ENCODE measurements around the gene DBR1.

DBR1 gene

GRCh38 chr3:138187296-138188012, 12.7 kb upstream of the DBR1 start, which contains the start of gene ARMC8:
TSS of gene ARMC8 (plus strand) at chr3:138187301. CDS start at chr3:138187555, 254 bp downstream.
- Histone ChIP-seq H3K27ac (peak within 1 kb of the TSS; percentile 99), H3K9ac (peak within 1 kb of the TSS; percentile 98), H3K4me2 (peak within 1 kb of the TSS; percentile 96), H3K9me3 (no peaks in the 10 kb centered on the region), H3K36me3 (peaks cover 31% of the 10 kb centered on the region), H4K20me1 (peaks cover 49% of the 10 kb centered on the region), H3K4me3 (peak within 1 kb of the TSS; percentile 94), H3K4me1 (peaks cover 22% of the 10 kb centered on the region), H3K27me3 (no peaks in the 10 kb centered on the region)
- TF ChIP-seq Cebpa-rat (IDR thresholded peaks at IDR 0.05), result no peak

- Histone ChIP-seq H3K4me2 (peak overlapping the region; percentile 96), H3K4me1 (peaks cover 22% of the 10 kb centered on the region), H3K36me3 (peaks cover 26% of the 10 kb centered on the region), H3K9me3 (no peaks in the 10 kb centered on the region), H3K27me3 (no peaks in the 10 kb centered on the region), H3K27ac (peak overlapping the region; percentile 99), H3K9ac (peak overlapping the region; percentile 98), H4K20me1 (peaks cover 42% of the 10 kb centered on the region), H3K4me3 (peak overlapping the region; percentile 94)
- no peak for TF ChIP-seq Cebpa-rat (IDR thresholded peaks at IDR 0.05)
Measured at GRCh38 chr3:138186803-138187295, 12.1 kb upstream of the DBR1 start.

- H3K9ac ChIP-seq, result no peak overlapping the region
- peaks cover 22% of the 10 kb centered on the region for H3K4me1 ChIP-seq
- peak overlapping the region; percentile 96 for H3K4me2 ChIP-seq
- no peaks in the 10 kb centered on the region for H3K9me3 ChIP-seq
- peaks cover 19% of the 10 kb centered on the region for H3K36me3 ChIP-seq
- no peaks in the 10 kb centered on the region for H3K27me3 ChIP-seq
- H3K27ac ChIP-seq, result no peak overlapping the region
- H4K20me1 ChIP-seq, result peaks cover 36% of the 10 kb centered on the region
- no peak for TF ChIP-seq Cebpa-rat (IDR thresholded peaks at IDR 0.05)
- H3K4me3 ChIP-seq, result peak overlapping the region; percentile 94; the same call in 1 of the 2 replicates
Measured at GRCh38 chr3:138186221-138186620, 11.5 kb upstream of the DBR1 start.

GRCh38 chr3:138184994-138185393, 10.3 kb upstream of the DBR1 start:
- Histone ChIP-seq H3K4me1 (peaks cover 22% of the 10 kb centered on the region), H3K9ac (no peak overlapping the region), H3K36me3 (peaks cover 8% of the 10 kb centered on the region), H3K4me3 (no peak overlapping the region), H3K27me3 (no peaks in the 10 kb centered on the region), H3K9me3 (no peaks in the 10 kb centered on the region), H3K4me2 (no peak overlapping the region), H4K20me1 (peaks cover 24% of the 10 kb centered on the region), H3K27ac (no peak overlapping the region)
- TF ChIP-seq Cebpa-rat (IDR thresholded peaks at IDR 0.05), result no peak

- H3K4me1 ChIP-seq, result 0 out of 2 replicates have a peak, but pooled peaks cover 2% of the 10 kb centered on the region
- no peak for TF ChIP-seq Cebpa-rat (IDR thresholded peaks at IDR 0.05)
- no peak overlapping the region for H3K27ac ChIP-seq
- no peak overlapping the region for H3K4me2 ChIP-seq
- no peaks in the 10 kb centered on the region for H3K36me3 ChIP-seq
- no peak overlapping the region for H3K9ac ChIP-seq
- no peaks in the 10 kb centered on the region for H4K20me1 ChIP-seq
- H3K9me3 ChIP-seq, result no peaks in the 10 kb centered on the region
- H3K4me3 ChIP-seq, result no peak overlapping the region
- no peaks in the 10 kb centered on the region for H3K27me3 ChIP-seq
Measured at GRCh38 chr3:138180375-138181029, 5.8 kb upstream of the DBR1 start.

- H3K27ac ChIP-seq, result peak overlapping the region; percentile 83
- peak overlapping the region; percentile 75 for H3K4me3 ChIP-seq
- TF ChIP-seq Cebpa-rat (IDR thresholded peaks at IDR 0.05), result no peak
Measured at GRCh38 chr3:138173769-138174420, 826 bp downstream of the DBR1 start.

GRCh38 chr3:138172625-138173024, 2.1 kb downstream of the DBR1 start:
- TF ChIP-seq Cebpa-rat (IDR thresholded peaks at IDR 0.05), result no peak
- Histone ChIP-seq H3K4me3 (no peak overlapping the region), H3K36me3 (peaks cover 43% of the 10 kb centered on the region)

More at GRCh38 chr3:138173769-138174420, 826 bp downstream of the DBR1 start:
- peaks cover 30% of the 10 kb centered on the region for H3K36me3 ChIP-seq
- peak overlapping the region; percentile 94 for H3K4me2 ChIP-seq
- no peaks in the 10 kb centered on the region for H3K9me3 ChIP-seq
- peaks cover 29% of the 10 kb centered on the region for H3K4me1 ChIP-seq
- peaks cover 4% of the 10 kb centered on the region; the same call in 1 of the 2 replicates for H4K20me1 ChIP-seq
- no peaks in the 10 kb centered on the region for H3K27me3 ChIP-seq
- peak overlapping the region; percentile 88 for H3K9ac ChIP-seq

GRCh38 chr3:138165061-138165460, 9.7 kb downstream of the DBR1 start:
- no peak for TF ChIP-seq Cebpa-rat (IDR thresholded peaks at IDR 0.05)
- Histone ChIP-seq H3K27me3 (no peaks in the 10 kb centered on the region), H3K4me3 (no peak overlapping the region), H4K20me1 (peaks cover 9% of the 10 kb centered on the region; the same call in 1 of the 2 replicates), H3K9ac (no peak overlapping the region), H3K36me3 (peaks cover 94% of the 10 kb centered on the region), H3K27ac (no peak overlapping the region), H3K4me1 (no peaks in the 10 kb centered on the region), H3K4me2 (no peak overlapping the region), H3K9me3 (no peaks in the 10 kb centered on the region)

More at GRCh38 chr3:138172625-138173024, 2.1 kb downstream of the DBR1 start:
- Histone ChIP-seq H3K4me2 (peak overlapping the region; percentile 94), H3K27ac (no peak overlapping the region), H3K9ac (no peak overlapping the region), H4K20me1 (peaks cover 4% of the 10 kb centered on the region; the same call in 1 of the 2 replicates), H3K27me3 (no peaks in the 10 kb centered on the region), H3K4me1 (peaks cover 29% of the 10 kb centered on the region), H3K9me3 (no peaks in the 10 kb centered on the region)

- no peaks in the 10 kb centered on the region for H3K4me1 ChIP-seq
- no peak overlapping the region for H3K4me3 ChIP-seq
- peaks cover 14% of the 10 kb centered on the region for H3K9me3 ChIP-seq
- peaks cover 31% of the 10 kb centered on the region for H3K36me3 ChIP-seq
- H3K27ac ChIP-seq, result no peak overlapping the region
- H3K4me2 ChIP-seq, result no peak overlapping the region
- no peak overlapping the region for H3K9ac ChIP-seq
- no peaks in the 10 kb centered on the region for H4K20me1 ChIP-seq
- no peak for TF ChIP-seq Cebpa-rat (IDR thresholded peaks at IDR 0.05)
- H3K27me3 ChIP-seq, result no peaks in the 10 kb centered on the region
Measured at GRCh38 chr3:138157743-138158142, 17.0 kb downstream of the DBR1 start.

Data from BLaER1 (cell line).